ENCODE measurements around the gene C1orf53.

The C1orf53 gene

GRCh38 chr1:197890936-197891335 is 11.5 kb upstream of the C1orf53 start:
- Histone ChIP-seq H3K4me1 (ENCODE audit: insufficient read depth, low read length) (no peaks in the 10 kb centered on the region), H3K36me3 (ENCODE audit: insufficient read depth, low read length) (no peaks in the 10 kb centered on the region), H3K27me3 (ENCODE audit: insufficient read depth, low read length) (no peaks in the 10 kb centered on the region), H2AFZ (ENCODE audit: low read depth, low read length) (no peak overlapping the region), H3K4me3 (ENCODE audit: low read length) (no peak overlapping the region), H3K9me3 (ENCODE audit: low read length) (no peaks in the 10 kb centered on the region)

GRCh38 chr1:197892684-197893083 is 9.7 kb upstream of the C1orf53 start:
- no peaks in the 10 kb centered on the region for H3K4me1 ChIP-seq (ENCODE audit: insufficient read depth, low read length)
- H3K36me3 ChIP-seq (ENCODE audit: insufficient read depth, low read length), result no peaks in the 10 kb centered on the region
- no peak overlapping the region for H3K4me3 ChIP-seq (ENCODE audit: low read length)

GRCh38 chr1:197896301-197896700 is 6.1 kb upstream of the C1orf53 start:
- no peak overlapping the region for H2AFZ ChIP-seq (ENCODE audit: low read depth, low read length)
- no peaks in the 10 kb centered on the region for H3K4me1 ChIP-seq (ENCODE audit: insufficient read depth, low read length)
- H3K36me3 ChIP-seq (ENCODE audit: insufficient read depth, low read length), result no peaks in the 10 kb centered on the region
- H3K9me3 ChIP-seq (ENCODE audit: low read length), result no peaks in the 10 kb centered on the region
- H3K27me3 ChIP-seq (ENCODE audit: insufficient read depth, low read length), result no peaks in the 10 kb centered on the region
- H3K4me3 ChIP-seq (ENCODE audit: low read length), result no peak overlapping the region

More at GRCh38 chr1:197892684-197893083, 9.7 kb upstream of the C1orf53 start:
- no peaks in the 10 kb centered on the region for H3K27me3 ChIP-seq (ENCODE audit: insufficient read depth, low read length)
- H2AFZ ChIP-seq (ENCODE audit: low read depth, low read length), result no peak overlapping the region
- no peaks in the 10 kb centered on the region for H3K9me3 ChIP-seq (ENCODE audit: low read length)

GRCh38 chr1:197899037-197899436 is 3.4 kb upstream of the C1orf53 start:
- H3K9me3 ChIP-seq (ENCODE audit: low read length), result peaks cover under 1% of the 10 kb centered on the region
- H3K4me1 ChIP-seq (ENCODE audit: insufficient read depth, low read length), result peaks cover 8% of the 10 kb centered on the region
- no peak overlapping the region for H2AFZ ChIP-seq (ENCODE audit: low read depth, low read length)
- no peak overlapping the region for H3K4me3 ChIP-seq (ENCODE audit: low read length)
- H3K36me3 ChIP-seq (ENCODE audit: insufficient read depth, low read length), result no peaks in the 10 kb centered on the region
- peaks cover 11% of the 10 kb centered on the region for H3K27me3 ChIP-seq (ENCODE audit: insufficient read depth, low read length)

- Histone ChIP-seq H3K4me1 (ENCODE audit: insufficient read depth, low read length) (peaks cover 8% of the 10 kb centered on the region), H3K27me3 (ENCODE audit: insufficient read depth, low read length) (peaks cover 38% of the 10 kb centered on the region), H3K4me3 (ENCODE audit: low read length) (peak overlapping the region; percentile 94), H3K36me3 (ENCODE audit: insufficient read depth, low read length) (no peaks in the 10 kb centered on the region), H2AFZ (ENCODE audit: low read depth, low read length) (peak overlapping the region; percentile 98), H3K9me3 (ENCODE audit: low read length) (peaks cover 2% of the 10 kb centered on the region)
These were observed 338 bp upstream of the C1orf53 start for GRCh38 chr1:197902131-197902453.

- H2AFZ ChIP-seq (ENCODE audit: low read depth, low read length), result peak overlapping the region; percentile 98
- H3K4me1 ChIP-seq (ENCODE audit: insufficient read depth, low read length), result peaks cover 8% of the 10 kb centered on the region
- H3K27me3 ChIP-seq (ENCODE audit: insufficient read depth, low read length), result peaks cover 49% of the 10 kb centered on the region
- H3K4me3 ChIP-seq (ENCODE audit: low read length), result peak overlapping the region; percentile 94
- H3K9me3 ChIP-seq (ENCODE audit: low read length), result peaks cover 2% of the 10 kb centered on the region
- no peaks in the 10 kb centered on the region for H3K36me3 ChIP-seq (ENCODE audit: insufficient read depth, low read length)
These were observed 725 bp downstream of the C1orf53 start for GRCh38 chr1:197903196-197903514.

- H2AFZ ChIP-seq (ENCODE audit: low read depth, low read length), result no peak overlapping the region
- no peak overlapping the region for H3K4me3 ChIP-seq (ENCODE audit: low read length)
- H3K27me3 ChIP-seq (ENCODE audit: insufficient read depth, low read length), result peaks cover 60% of the 10 kb centered on the region
These were observed 1.8 kb downstream of the C1orf53 start for GRCh38 chr1:197904126-197904787.

GRCh38 chr1:197905699-197906351 is 3.4 kb downstream of the C1orf53 start:
- no peak overlapping the region for H3K4me3 ChIP-seq (ENCODE audit: low read length)
- peaks cover 8% of the 10 kb centered on the region for H3K4me1 ChIP-seq (ENCODE audit: insufficient read depth, low read length)
- no peaks in the 10 kb centered on the region for H3K36me3 ChIP-seq (ENCODE audit: insufficient read depth, low read length)
- H2AFZ ChIP-seq (ENCODE audit: low read depth, low read length), result no peak overlapping the region
- H3K9me3 ChIP-seq (ENCODE audit: low read length), result peaks cover 5% of the 10 kb centered on the region
- peaks cover 76% of the 10 kb centered on the region for H3K27me3 ChIP-seq (ENCODE audit: insufficient read depth, low read length)

More at GRCh38 chr1:197904126-197904787, 1.8 kb downstream of the C1orf53 start:
- Histone ChIP-seq H3K9me3 (ENCODE audit: low read length) (peaks cover 2% of the 10 kb centered on the region), H3K36me3 (ENCODE audit: insufficient read depth, low read length) (no peaks in the 10 kb centered on the region), H3K4me1 (ENCODE audit: insufficient read depth, low read length) (peaks cover 8% of the 10 kb centered on the region)

- Histone ChIP-seq H3K9me3 (ENCODE audit: low read length) (peaks cover 5% of the 10 kb centered on the region), H2AFZ (ENCODE audit: low read depth, low read length) (no peak overlapping the region), H3K4me1 (ENCODE audit: insufficient read depth, low read length) (peaks cover 12% of the 10 kb centered on the region), H3K27me3 (ENCODE audit: insufficient read depth, low read length) (peaks cover 96% of the 10 kb centered on the region), H3K36me3 (ENCODE audit: insufficient read depth, low read length) (no peaks in the 10 kb centered on the region), H3K4me3 (ENCODE audit: low read length) (no peak overlapping the region)
These were observed 5.6 kb downstream of the C1orf53 start for GRCh38 chr1:197907846-197908616.

GRCh38 chr1:197908716-197909220 is 6.3 kb downstream of the C1orf53 start:
- Histone ChIP-seq H3K4me3 (ENCODE audit: low read length) (no peak overlapping the region), H2AFZ (ENCODE audit: low read depth, low read length) (no peak overlapping the region), H3K4me1 (ENCODE audit: insufficient read depth, low read length) (peaks cover 7% of the 10 kb centered on the region), H3K27me3 (ENCODE audit: insufficient read depth, low read length) (peaks cover 97% of the 10 kb centered on the region), H3K36me3 (ENCODE audit: insufficient read depth, low read length) (no peaks in the 10 kb centered on the region), H3K9me3 (ENCODE audit: low read length) (peaks cover 5% of the 10 kb centered on the region)

GRCh38 chr1:197909384-197909783 is 7.0 kb downstream of the C1orf53 start:
- Histone ChIP-seq H3K4me3 (ENCODE audit: low read length) (no peak overlapping the region), H3K27me3 (ENCODE audit: insufficient read depth, low read length) (peaks cover 97% of the 10 kb centered on the region), H2AFZ (ENCODE audit: low read depth, low read length) (no peak overlapping the region)

GRCh38 chr1:197910120-197910991 is 7.9 kb downstream of the C1orf53 start:
- Histone ChIP-seq H3K9me3 (ENCODE audit: low read length) (peaks cover 3% of the 10 kb centered on the region), H2AFZ (ENCODE audit: low read depth, low read length) (no peak overlapping the region), H3K4me3 (ENCODE audit: low read length) (no peak overlapping the region), H3K4me1 (ENCODE audit: insufficient read depth, low read length) (peaks cover 8% of the 10 kb centered on the region), H3K27me3 (ENCODE audit: insufficient read depth, low read length) (peaks cover 99% of the 10 kb centered on the region), H3K36me3 (ENCODE audit: insufficient read depth, low read length) (no peaks in the 10 kb centered on the region)

More at GRCh38 chr1:197909384-197909783, 7.0 kb downstream of the C1orf53 start:
- Histone ChIP-seq H3K4me1 (ENCODE audit: insufficient read depth, low read length) (peaks cover 7% of the 10 kb centered on the region), H3K9me3 (ENCODE audit: low read length) (peaks cover 3% of the 10 kb centered on the region), H3K36me3 (ENCODE audit: insufficient read depth, low read length) (no peaks in the 10 kb centered on the region)

Measured in neuron (in vitro differentiated cells).